GM19463 (cell line): ENCODE measurements around the gene MAP2K3.
"Not testable (repeated sequence)": the region's sequence is repeated elsewhere in the genome, so short reads cannot be mapped to it uniquely, and the experiment has no call there.

ENCODE experiments used
- ATAC-seq: cut with Tn5 transposase; IDR thresholded peaks from one replicate; pipeline ENCODE4 v1.9.1; 2021; ENCODE audit warnings: mild to moderate bottlenecking, moderate library complexity; ENCODE audit not compliant: unreplicated experiment

The MAP2K3 gene

DNA sequence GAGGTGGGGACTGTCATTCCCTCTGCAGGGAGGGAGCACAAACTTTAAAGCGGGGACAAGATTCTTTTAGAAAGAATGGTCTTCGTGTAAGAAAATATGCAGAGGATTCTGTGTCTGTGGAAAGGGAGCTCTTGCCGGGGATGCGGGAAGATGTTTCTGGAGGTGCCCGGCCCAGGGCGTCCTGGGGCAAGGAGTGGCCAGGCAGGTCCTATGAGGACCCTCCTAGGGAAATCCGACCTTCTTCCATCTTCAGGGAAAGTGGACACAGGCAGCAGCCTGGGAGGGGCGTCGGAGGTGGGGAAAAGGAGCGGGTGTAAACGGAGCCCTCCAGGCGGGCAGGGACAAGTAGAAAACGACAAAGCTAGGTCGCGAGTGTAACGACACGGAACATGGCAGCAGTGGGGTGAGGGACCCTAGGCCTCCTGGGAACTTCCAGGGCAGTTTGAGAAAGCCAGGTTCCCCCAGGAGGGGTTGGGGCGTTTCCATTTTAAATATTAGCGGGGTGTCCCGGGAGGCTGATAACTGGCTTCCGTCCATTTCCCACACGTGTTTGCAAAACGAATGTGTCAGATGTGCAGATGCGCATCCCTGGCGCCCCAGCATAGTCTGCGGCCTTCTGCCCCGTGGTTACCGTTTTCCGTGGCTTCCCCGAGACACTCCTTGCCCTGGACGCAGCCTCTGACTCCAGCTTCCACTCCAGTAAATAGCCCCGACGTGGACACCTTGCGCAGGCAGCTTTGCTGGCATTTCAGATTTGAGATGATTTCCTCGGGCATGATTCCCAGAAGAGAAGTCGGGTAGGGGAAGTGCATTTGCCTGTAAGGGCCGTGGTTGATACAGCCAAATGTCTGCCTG is 39.0 kb downstream of the MAP2K3 start:
- not testable (repeated sequence) for ATAC-seq

DNA sequence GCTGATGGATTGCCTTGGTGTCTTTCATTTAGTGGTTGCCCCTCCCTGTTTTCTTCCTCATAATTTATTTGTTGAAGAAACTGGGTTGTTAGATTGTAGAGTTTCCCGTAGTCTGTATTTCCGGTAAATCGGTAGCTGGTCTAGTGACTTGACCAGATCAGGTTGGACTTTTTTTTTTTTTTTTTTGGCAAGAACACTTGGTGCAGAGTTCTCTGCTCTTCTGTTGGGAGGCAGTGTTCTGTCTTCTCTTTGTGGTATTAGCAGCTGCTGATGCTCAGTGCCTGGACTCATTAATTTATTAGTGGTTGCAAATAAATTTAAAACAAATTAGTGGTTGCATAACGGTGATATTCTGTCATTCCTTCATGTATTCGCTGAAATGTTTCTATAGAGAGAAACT is 40.2 kb downstream of the MAP2K3 start:
- not testable (repeated sequence) for ATAC-seq

DNA sequence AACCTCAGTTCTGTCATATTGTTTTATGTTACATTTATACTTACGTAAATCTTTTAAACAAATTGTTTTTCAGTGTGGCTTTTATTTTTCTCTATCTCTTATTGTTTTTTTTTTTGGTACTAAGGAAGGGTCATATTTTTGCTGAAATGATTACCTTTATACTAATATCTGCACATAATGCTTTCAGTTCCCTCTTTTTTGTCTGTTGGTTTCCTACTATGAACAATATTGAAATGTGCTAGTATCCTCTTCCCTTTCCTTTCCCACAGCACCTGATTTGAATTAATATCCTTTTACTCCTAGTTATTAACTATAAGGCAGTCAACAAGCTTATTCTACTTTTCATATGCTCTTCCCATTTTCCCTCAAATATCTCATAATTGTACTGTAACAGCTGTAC is 43.4 kb downstream of the MAP2K3 start:
- peak; percentile 49 for ATAC-seq

GRCh38 chr17:21328778-21329177 is 44.3 kb downstream of the MAP2K3 start:
- ATAC-seq, result not testable (repeated sequence)

GRCh38 chr17:21330436-21331160 is 46.1 kb downstream of the MAP2K3 start:
- no peak for ATAC-seq

DNA sequence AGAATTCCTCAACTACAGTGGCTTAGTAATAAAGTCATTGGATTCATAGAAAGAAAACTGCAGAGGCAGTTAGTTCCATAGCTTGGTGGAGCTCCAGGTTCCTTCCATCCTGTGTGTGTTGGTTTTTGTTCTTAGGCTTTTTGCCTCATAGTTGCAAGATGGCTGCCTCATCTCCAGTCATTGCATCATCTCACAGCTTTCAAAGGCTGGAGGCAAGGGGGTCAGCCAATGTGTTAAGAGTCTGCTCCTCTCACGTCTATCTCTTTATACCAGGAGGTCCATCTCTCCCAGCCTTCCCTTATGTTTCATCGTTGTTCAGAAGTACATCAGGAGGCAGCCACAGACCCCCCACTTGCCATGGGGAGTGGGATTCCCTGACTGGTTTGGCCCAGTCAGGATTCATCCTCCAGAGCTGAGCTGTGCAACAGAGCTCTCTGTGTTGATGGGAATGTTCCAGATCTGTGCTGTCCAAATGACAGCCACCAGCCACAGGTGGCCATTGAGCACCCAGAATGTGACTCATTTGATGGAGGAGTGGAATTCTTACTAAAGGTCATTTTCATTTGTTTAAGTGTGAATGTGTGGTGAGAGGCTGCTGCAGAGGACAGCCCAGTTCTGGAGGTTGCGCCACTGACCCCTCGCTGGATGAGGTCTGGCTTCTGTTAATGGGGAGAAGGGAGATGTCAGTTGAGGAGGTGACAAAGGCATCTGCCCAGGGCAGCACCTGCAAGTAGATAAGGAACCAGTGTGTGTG is 52.2 kb downstream of the MAP2K3 start:
- not testable (repeated sequence) for ATAC-seq

DNA sequence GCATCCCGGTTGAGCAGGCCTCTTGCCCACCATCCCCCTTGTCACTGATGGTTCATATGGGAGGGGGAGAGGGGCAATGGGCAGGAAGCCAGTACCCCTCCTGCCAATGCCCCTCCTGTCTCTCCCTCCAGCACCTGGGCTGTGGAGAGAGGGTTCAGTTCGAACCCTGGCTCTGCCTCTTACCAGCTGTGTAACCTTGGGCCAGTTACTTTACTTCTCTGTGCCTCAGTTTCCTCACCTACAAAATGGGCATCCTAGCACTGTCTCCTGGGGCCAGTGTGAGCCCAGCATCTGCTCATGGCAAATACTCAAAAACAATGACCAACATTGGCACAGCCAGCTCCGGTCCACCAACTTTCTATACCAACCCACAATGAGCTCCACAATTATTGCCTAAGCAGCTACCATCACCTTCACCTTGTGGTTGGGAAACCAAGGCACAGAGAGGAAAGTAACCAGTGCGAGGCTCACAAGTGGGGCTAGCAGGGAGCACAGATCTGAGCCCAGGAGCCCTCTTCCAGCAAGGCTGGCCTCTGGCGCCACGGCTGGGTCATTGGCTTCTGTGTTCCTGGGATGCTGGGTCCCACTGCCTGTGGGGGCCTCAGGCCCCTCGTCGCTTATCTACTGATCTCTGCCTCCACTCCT is 53.6 kb downstream of the MAP2K3 start:
- ATAC-seq, result not testable (repeated sequence)

- no peak for ATAC-seq
These were observed 54.5 kb downstream of the MAP2K3 start for GRCh38 chr17:21339011-21339410.

DNA sequence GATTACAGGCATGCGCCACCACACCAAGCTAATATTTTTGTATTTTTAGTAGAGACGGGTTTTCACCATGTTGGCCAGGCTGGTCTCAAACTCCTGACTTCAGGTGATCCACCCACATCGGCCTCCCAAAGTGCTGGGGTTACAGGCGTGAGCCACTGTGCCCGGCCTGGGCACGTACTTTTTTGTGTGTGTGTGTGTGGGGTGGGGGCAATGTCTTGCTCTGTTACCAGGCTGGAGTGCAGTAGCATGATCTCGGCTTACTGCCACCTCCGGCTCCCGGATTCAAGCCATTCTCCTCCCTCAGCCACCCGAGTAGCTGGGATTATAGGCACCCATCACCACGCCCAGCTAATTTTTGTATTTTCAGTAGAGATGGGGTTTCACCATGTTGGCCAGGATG is 55.1 kb downstream of the MAP2K3 start:
- ATAC-seq, result not testable (repeated sequence)

GRCh38 chr17:21340407-21340806 is 55.9 kb downstream of the MAP2K3 start:
- ATAC-seq, result not testable (repeated sequence)

DNA sequence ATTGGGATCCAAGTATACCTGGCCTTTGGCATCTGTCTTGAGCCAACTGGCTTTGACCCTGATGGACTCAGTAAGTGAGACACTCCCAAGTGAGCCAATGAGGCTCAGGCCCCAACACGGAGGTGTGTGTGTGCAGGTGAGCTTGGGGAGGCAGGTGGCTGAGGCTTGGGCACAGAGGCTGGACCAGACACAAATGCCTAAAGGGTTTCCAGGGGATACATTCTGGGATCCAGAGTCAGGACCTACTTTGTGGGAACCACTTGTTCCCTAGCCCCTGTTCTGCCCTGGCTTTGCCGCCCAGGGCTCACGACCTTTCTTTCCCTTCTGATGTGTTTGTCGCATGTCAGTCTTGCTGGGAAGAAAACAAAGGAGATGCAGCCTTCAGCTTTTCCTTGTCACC is 56.8 kb downstream of the MAP2K3 start:
- not testable (repeated sequence) for ATAC-seq

GRCh38 chr17:21341925-21342540 is 57.5 kb downstream of the MAP2K3 start:
- not testable (repeated sequence) for ATAC-seq

DNA sequence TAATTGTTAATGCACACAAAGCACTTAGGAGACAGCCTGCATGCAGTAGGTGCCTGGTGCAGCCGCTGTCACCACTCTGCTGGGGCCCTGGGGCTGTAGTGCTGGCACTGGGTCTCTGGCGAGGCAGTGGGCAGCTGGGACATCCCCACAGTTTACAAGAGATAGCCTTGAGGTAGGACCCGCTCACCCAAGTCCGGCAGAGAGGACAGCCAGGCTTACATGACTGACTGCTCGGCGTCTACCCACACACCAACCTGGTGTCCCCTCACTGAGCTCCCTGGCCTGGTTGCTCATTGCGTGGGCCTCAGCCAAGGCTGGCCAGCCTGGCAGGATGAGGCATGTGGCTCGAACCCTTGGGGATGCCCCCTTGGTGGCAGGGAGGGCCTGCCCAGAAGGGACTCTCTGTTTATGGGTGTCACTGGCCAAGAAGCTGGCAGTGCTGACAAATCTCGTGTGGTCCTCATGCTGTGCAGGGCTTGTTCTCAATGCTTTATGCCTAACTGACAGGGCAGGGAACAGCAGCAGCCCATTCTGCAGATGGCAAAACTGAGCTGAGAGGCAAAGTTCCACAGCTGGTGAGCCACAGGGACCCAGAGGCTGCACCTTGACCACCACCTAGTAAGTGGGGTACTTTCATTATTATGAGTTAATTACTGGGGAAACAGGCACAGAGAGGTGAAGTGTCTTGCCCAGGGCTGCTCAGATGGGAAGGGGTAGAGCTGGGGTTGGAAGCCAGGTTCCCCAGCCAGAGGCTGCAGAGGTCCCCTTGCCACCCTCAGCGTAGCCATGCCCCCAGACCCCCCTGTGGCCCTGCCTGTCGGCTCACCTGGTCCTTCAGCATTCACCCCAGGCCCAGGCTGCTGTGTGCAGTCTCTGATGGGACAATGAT is 58.8 kb downstream of the MAP2K3 start:
- not testable (repeated sequence) for ATAC-seq

DNA sequence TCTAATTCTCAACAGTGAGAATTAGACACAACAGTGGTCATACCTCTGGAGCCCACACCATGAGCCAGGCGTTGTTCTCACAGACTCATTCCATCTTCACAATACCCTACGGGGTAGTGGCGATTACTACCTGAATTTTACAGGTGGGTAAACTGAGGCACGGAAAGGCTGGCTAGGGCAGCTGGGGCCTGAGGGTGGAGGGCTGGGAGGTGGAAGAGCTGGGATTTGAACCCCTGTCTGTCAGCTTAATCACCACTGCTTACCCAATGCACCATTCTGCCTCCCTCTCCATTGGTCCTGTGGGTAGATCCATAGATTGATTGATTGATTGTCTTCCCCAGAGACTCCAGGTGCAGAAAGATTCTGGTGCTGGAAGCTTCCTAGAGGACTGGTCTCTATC is 60.3 kb downstream of the MAP2K3 start:
- ATAC-seq, result not testable (repeated sequence)

GRCh38 chr17:21345236-21345635 is 60.7 kb downstream of the MAP2K3 start:
- no peak for ATAC-seq

- not testable (repeated sequence) for ATAC-seq
These were observed 61.6 kb downstream of the MAP2K3 start for GRCh38 chr17:21346107-21346506.

DNA sequence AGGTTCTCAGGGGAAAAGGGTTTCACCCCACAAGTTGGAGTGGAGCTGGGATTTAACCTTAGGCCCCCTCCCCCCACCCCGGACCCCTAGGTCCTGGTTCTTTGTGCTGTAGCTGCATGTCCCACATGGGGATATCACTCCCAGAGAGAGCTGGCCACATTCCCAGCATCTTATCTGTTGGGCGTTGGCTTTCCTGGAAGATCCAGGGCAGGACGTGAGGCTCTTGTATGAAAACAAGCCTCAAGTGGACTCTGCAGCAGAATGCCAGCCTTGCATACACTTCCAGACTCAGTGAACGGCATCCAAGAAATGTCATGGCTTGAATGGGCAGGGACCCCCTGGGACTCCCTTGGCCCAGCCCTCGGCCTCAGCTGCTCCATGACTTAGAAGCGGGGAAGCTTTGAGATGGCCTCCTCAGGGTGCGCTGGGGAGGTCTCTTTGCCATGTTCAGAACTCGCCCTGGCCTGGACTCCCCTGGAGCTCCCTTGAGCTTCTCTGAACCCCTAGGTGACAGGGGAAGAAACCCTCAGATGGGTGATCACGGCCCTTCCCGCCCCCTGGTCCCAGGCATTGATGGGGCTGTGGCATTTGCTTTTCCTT is 62.2 kb downstream of the MAP2K3 start:
- not testable (repeated sequence) for ATAC-seq

DNA sequence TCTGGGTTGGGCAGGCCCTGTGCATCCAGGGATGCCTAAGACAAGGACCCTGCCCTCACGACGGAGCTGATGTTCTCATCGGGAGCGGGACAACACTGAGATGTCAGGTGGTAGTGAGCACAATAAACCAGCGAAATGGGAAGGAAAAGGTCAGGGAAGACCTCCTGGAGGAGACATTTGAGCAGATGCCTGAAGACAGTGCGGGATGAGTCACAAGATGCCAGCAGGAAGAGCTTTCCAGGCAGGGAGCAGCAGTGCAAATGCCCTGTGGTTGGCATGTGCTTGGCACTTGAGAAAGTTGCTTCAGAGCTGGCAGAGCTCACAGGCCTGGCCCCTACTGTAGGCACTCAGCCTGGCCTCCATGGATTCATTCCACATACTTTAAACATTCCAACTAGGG is 63.1 kb downstream of the MAP2K3 start:
- not testable (repeated sequence) for ATAC-seq
